HTERT RPE-1 (cell line): ENCODE results near the gene PSEN1.

ENCODE experiments used
- in situ Hi-C: fragments of 300-500 bp; cut with MboI; formaldehyde crosslinking; loops from 4 replicates; pipeline ENCODE4 v1.14.3; 2020; ENCODE audit warnings: low sequenced_read_pairs

The PSEN1 gene

GRCh38 chr14:73266317-73266716 is 130.0 kb downstream of the PSEN1 start:
- in situ Hi-C loops = no loop called here

- in situ Hi-C loops = no loop called here
These were observed 131.2 kb downstream of the PSEN1 start for GRCh38 chr14:73267474-73267873.

GRCh38 chr14:73269729-73270531 is 133.6 kb downstream of the PSEN1 start:
- in situ Hi-C loops = no loop called here

GRCh38 chr14:73272393-73272792 is 136.1 kb downstream of the PSEN1 start:
- in situ Hi-C loops = no loop called here
